OCI-LY1 (cell line): Measurements from ENCODE around the gene ARSI.

ENCODE experiments used
- H2AFZ ChIP-seq: fragments of 200-600 bp; sonication (generic), shearing (Covaris generic); 2 replicates; pipeline ENCODE4 v1.6.0; 2014; ENCODE audit warnings: antibody characterized with exemption, mild to moderate bottlenecking, low read length
- H3F3A ChIP-seq: fragments of 200-600 bp; sonication (generic), shearing (Covaris generic); 2 replicates; pipeline ENCODE4 v1.6.0; 2014; ENCODE audit warnings: mild to moderate bottlenecking, antibody characterized with exemption, low read length, moderate library complexity; ENCODE audit not compliant: insufficient read depth
- H3K27ac ChIP-seq: fragments of 200-600 bp; sonication (generic); 2 replicates; pipeline ENCODE4 v1.5.1; 2014; ENCODE audit warnings: low read length, mixed run types, mild to moderate bottlenecking, low read depth; ENCODE audit not compliant: poor library complexity, severe bottlenecking
- H3K27me3 ChIP-seq: fragments of 200-600 bp; sonication (generic); 2 replicates; pipeline ENCODE4 v1.6.0; 2014; ENCODE audit warnings: antibody characterized with exemption, mild to moderate bottlenecking, low read length, moderate library complexity; ENCODE audit not compliant: insufficient read depth
- H3K36me3 ChIP-seq: fragments of 200-600 bp; sonication (generic); 2 replicates; pipeline ENCODE4 v1.6.1; 2014; ENCODE audit warnings: mild to moderate bottlenecking, antibody characterized with exemption, low read length, moderate library complexity, mixed read lengths; ENCODE audit not compliant: insufficient read depth
- H3K4me1 ChIP-seq: fragments of 200-600 bp; sonication (generic); 2 replicates; pipeline ENCODE4 v1.5.1; 2014; ENCODE audit warnings: mild to moderate bottlenecking, low read length, moderate library complexity; ENCODE audit not compliant: insufficient read depth, severe bottlenecking
- H3K4me2 ChIP-seq: fragments of 200-600 bp; sonication (generic), shearing (Covaris generic); 2 replicates; pipeline ENCODE4 v1.6.1; 2014; ENCODE audit warnings: low read length
- H3K4me3 ChIP-seq: fragments of 200-600 bp; sonication (generic); 2 replicates; pipeline ENCODE4 v1.5.1; 2014; ENCODE audit warnings: low read length, low read depth, mild to moderate bottlenecking, mixed read lengths; ENCODE audit not compliant: poor library complexity, severe bottlenecking
- H3K79me2 ChIP-seq: fragments of 200-600 bp; shearing (Covaris generic); 2 replicates; pipeline ENCODE4 v1.6.1; 2016; ENCODE audit warnings: mixed run types, low read length, mixed read lengths; ENCODE audit not compliant: insufficient read depth
- H3K9ac ChIP-seq: fragments of 200-600 bp; sonication (generic), shearing (Covaris generic); 2 replicates; pipeline ENCODE4 v1.6.1; 2014; ENCODE audit warnings: mild to moderate bottlenecking, low read length, mixed read lengths
- H3K9me2 ChIP-seq: fragments of 200-600 bp; sonication (generic), shearing (Covaris generic); 2 replicates; pipeline ENCODE4 v1.6.1; 2014; ENCODE audit warnings: low read depth, mild to moderate bottlenecking, low read length, mixed read lengths
- H3K9me3 ChIP-seq: fragments of 200-600 bp; shearing (Covaris generic); 2 replicates; pipeline ENCODE4 v1.6.1; 2014; ENCODE audit warnings: low read length, mixed read lengths
- H4K20me1 ChIP-seq: fragments of 200-600 bp; sonication (generic), shearing (Covaris generic); 2 replicates; pipeline ENCODE4 v1.6.0; 2016; ENCODE audit warnings: mild to moderate bottlenecking, low read length; ENCODE audit not compliant: insufficient read depth
- EZH2 ChIP-seq: fragments of 200-600 bp; sonication (generic), shearing (Covaris generic); IDR thresholded peaks from 2 replicates; pipeline ENCODE4 v1.8.0; 2017; ENCODE audit warnings: borderline replicate concordance, mixed run types, mild to moderate bottlenecking, antibody characterized with exemption, low read length, moderate library complexity, mixed read lengths
- TF ChIP-seq, protein P1 (sequence below): fragments of 200-600 bp; sonication (generic), shearing (Covaris generic); IDR thresholded peaks from 2 replicates; pipeline ENCODE4 v1.5.1; 2017; ENCODE audit warnings: mild to moderate bottlenecking, antibody characterized with exemption, low read length, moderate library complexity, mixed read lengths

The ARSI gene

DNA sequence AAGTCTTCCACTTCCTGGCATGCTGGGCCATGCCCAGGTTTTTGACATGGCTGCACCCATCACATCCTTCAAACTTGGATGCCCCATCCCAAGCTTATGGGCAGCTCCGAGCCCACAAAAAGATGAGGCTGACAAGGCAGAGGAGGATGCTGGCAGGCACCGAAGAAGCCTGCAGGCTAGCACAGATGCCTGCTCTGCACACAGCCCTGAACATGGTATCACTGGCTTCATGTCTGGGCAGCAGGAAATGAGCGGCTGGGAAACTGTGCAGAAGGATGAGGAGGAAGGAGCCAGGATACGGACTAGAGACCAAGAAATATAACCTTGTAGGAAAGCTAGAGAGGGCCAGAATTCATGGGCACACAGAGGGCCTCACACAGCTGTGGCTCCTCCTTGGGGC, 27.9 kb downstream of the ARSI start:
- H3K27me3 ChIP-seq: no peaks in the 10 kb centered on the region; the same call in 1 of the 2 replicates
- no peak overlapping the region for H3K4me3 ChIP-seq
- H4K20me1 ChIP-seq: no peaks in the 10 kb centered on the region
- no peak overlapping the region for H3K9ac ChIP-seq
- H2AFZ ChIP-seq: no peak overlapping the region
- H3K9me3 ChIP-seq: no peaks in the 10 kb centered on the region
- no peaks in the 10 kb centered on the region for H3K36me3 ChIP-seq
- H3K79me2 ChIP-seq: no peaks in the 10 kb centered on the region
- H3K9me2 ChIP-seq: no peaks in the 10 kb centered on the region
- no peak overlapping the region for H3K27ac ChIP-seq
- no peak for TF ChIP-seq EZH2
- TF ChIP-seq, protein P1, sequence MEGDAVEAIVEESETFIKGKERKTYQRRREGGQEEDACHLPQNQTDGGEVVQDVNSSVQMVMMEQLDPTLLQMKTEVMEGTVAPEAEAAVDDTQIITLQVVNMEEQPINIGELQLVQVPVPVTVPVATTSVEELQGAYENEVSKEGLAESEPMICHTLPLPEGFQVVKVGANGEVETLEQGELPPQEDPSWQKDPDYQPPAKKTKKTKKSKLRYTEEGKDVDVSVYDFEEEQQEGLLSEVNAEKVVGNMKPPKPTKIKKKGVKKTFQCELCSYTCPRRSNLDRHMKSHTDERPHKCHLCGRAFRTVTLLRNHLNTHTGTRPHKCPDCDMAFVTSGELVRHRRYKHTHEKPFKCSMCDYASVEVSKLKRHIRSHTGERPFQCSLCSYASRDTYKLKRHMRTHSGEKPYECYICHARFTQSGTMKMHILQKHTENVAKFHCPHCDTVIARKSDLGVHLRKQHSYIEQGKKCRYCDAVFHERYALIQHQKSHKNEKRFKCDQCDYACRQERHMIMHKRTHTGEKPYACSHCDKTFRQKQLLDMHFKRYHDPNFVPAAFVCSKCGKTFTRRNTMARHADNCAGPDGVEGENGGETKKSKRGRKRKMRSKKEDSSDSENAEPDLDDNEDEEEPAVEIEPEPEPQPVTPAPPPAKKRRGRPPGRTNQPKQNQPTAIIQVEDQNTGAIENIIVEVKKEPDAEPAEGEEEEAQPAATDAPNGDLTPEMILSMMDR: no peak
- no peak overlapping the region for H3K4me2 ChIP-seq
- H3K4me1 ChIP-seq: no peaks in the 10 kb centered on the region
- no peaks in the 10 kb centered on the region for H3F3A ChIP-seq

GRCh38 chr5:150272531-150272930, 30.2 kb downstream of the ARSI start:
- Histone ChIP-seq H3F3A (no peaks in the 10 kb centered on the region), H3K9me3 (no peaks in the 10 kb centered on the region), H3K9ac (no peak overlapping the region), H3K4me1 (no peaks in the 10 kb centered on the region), H3K4me2 (no peak overlapping the region), H2AFZ (no peak overlapping the region), H3K36me3 (no peaks in the 10 kb centered on the region), H3K27me3 (no peaks in the 10 kb centered on the region; the same call in 1 of the 2 replicates), H4K20me1 (no peaks in the 10 kb centered on the region), H3K79me2 (no peaks in the 10 kb centered on the region), H3K9me2 (no peaks in the 10 kb centered on the region), H3K27ac (no peak overlapping the region), H3K4me3 (no peak overlapping the region)
- no peak for TF ChIP-seq EZH2
- TF ChIP-seq, protein P1: peak; percentile 28; the same call in 1 of the 2 replicates

DNA sequence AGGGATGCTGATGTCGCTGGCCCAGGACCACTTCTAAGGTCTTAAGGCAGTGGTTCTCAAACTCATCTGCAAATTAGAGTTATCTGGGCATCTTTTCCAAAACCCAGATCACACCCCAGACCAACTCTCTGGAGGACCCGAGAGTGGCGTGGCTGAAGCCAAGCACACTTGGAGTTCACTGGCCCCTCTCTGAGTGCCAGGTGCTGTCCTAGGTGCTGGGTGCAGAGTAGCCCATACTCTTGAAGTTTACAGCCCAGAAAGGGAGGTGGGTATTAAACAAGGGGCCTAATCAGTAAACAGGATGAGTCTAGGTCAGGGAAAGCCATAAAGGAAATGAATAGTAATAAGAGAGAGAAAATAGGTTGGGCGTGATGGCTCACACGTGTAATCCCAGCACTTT, 30.8 kb downstream of the ARSI start:
- Histone ChIP-seq H2AFZ (no peak overlapping the region), H3K9ac (no peak overlapping the region), H3K36me3 (no peaks in the 10 kb centered on the region)

More for the DNA sequence above, 30.8 kb downstream of the ARSI start:
- H3K9me2 ChIP-seq: no peaks in the 10 kb centered on the region
- no peaks in the 10 kb centered on the region for H3F3A ChIP-seq
- no peaks in the 10 kb centered on the region for H3K9me3 ChIP-seq
- H4K20me1 ChIP-seq: no peaks in the 10 kb centered on the region
- no peak overlapping the region for H3K4me2 ChIP-seq
- H3K4me3 ChIP-seq: no peak overlapping the region
- no peak overlapping the region for H3K27ac ChIP-seq
- H3K27me3 ChIP-seq: no peaks in the 10 kb centered on the region; the same call in 1 of the 2 replicates
- no peaks in the 10 kb centered on the region for H3K4me1 ChIP-seq
- no peaks in the 10 kb centered on the region for H3K79me2 ChIP-seq
- TF ChIP-seq, protein P1: no peak
- no peak for TF ChIP-seq EZH2
